HEK293 (cell line): ENCODE measurements around the gene SPTBN2.

ENCODE experiments used
- CTCF ChIP-seq: fragments of 450-650 bp; formaldehyde crosslinking; IDR thresholded peaks from 2 replicates; pipeline ENCODE4 v1.5.1; 2016; ENCODE audit warnings: missing biosample characterization, missing genetic modification characterization
- ZNF629 ChIP-seq: fragments of 450-650 bp; formaldehyde crosslinking; IDR thresholded peaks from 2 replicates; pipeline ENCODE4 v1.5.1; 2017; ENCODE audit warnings: missing biosample characterization, missing genetic modification characterization

GRCh38 chr11:66670816-66671215, 58.2 kb downstream of the SPTBN2 start:
- TF ChIP-seq ZNF629 (tag by site-specific recombination) (no peak), CTCF (tag by site-specific recombination) (no peak)
